G401 (cell line): ENCODE data around the gene CROCC. TPM values are rescaled to one million over a fixed set of nuclear protein-coding genes. Genes with fewer than 3 reads are reported as not detected.
"Not testable (repeated sequence)": the region's sequence is repeated elsewhere in the genome, so short reads cannot be mapped to it uniquely, and the experiment has no call there.

ENCODE experiments used
- DNase-seq: peaks from one replicate; pipeline ENCODE4 v3.0.0-alpha.2; 2015; ENCODE audit warnings: low spot score
- in situ Hi-C: cut with HindIII; loops from 2 replicates; pipeline ENCODE4 v1.10.0; 2016; ENCODE audit warnings: low sequenced_read_pairs, mixed read lengths
- total RNA-seq: library from RNA; depleted of rRNA; stranded (reverse); fragments of >200 nt; shearing (Covaris generic); gene quantifications from 2 replicates; pipeline ENCODE4 v1.2.3, GENCODE V29; 2014

The CROCC gene
- total RNA-seq, 1 experiment from 2014 or later = 29.7 TPM

- no peak for DNase-seq
- in situ Hi-C loops = no loop called here
These were observed 8.4 kb upstream of the CROCC start for GRCh38 chr1:16913181-16913832.

GRCh38 chr1:16913833-16914662 is 7.7 kb upstream of the CROCC start:
- DNase-seq = peak; percentile 98
- in situ Hi-C loops = no loop called here

DNA sequence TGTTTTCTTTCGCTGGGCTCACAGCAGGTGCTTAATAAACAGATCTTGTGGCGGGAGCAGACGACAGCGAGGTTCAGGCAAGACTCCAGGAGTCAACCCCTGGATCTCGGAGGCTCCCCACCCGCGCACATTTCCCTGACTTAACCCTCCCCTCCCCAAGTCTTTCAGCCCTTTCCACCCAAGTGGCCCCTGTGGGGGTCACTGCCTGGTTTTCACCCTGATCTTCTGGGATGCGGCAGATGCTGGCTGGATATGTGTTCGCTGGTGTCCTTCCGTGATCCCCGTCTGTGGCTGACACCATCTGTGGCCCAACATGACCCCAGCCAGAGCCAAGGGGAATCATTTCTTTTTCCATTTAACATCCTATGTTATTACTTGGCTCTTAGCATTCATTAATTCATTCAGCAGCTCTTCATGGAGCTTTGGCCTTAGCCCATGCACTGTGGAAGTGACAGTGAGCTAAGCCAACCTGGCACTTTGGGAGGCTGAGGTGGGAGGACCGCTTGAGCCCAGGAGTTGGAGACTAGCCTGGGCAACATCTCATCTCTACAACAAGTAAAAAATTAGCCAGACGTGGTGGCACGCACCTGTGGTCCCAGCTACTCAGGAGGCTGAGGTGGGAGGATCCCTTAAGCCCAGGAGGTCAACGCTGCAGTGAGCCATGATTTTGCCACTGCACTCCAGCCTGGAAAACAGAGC is 6.7 kb upstream of the CROCC start:
- peak; percentile 57 for DNase-seq

GRCh38 chr1:16915627-16915973 is 6.1 kb upstream of the CROCC start:
- in situ Hi-C loops = no loop called here
- peak; percentile 74 for DNase-seq

More for the DNA sequence above, 6.7 kb upstream of the CROCC start:
- in situ Hi-C loops = not testable (repeated sequence)

GRCh38 chr1:16916036-16916880 is 5.5 kb upstream of the CROCC start:
- DNase-seq = peak; percentile 49

GRCh38 chr1:16918371-16918770 is 3.4 kb upstream of the CROCC start:
- in situ Hi-C loops = no loop called here
- DNase-seq = no peak

More at GRCh38 chr1:16916036-16916880, 5.5 kb upstream of the CROCC start:
- in situ Hi-C loops = not testable (repeated sequence)

DNA sequence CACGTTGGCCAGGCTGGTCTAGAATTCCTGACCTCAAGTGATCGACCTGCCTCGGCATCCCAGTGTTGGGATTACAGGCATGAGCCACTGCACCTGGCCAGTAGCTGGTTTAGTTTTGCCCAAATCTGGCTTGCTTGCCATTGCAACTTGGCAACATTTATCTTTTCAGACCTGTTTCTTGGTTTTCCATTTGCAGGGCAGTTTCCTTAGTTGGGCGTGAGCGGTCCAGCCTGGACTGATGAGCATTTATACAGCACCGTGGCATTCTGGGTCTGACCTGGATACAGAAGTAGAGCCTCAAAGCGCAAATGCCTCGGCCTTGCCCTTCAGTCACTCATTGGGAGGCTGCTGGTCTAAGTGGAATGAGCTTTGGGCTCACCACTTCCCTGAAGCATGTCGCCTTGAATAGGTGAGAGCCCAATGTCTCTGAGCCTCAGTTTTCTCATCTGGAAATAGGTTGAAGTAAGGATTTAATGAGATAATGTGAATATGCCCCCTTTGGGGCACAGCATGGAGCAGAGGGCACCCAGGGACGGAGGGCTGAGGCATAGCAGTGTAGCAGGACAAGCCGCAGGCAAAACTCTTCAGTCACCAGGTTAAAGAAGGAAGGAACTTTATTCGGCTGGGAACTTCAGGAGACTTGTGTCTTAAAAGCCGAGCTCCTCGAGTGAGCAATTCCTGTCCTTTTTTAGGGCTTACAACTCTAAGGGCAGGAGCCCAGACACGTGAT is 2.6 kb upstream of the CROCC start:
- DNase-seq, in situ Hi-C loops: not testable (repeated sequence)

DNA sequence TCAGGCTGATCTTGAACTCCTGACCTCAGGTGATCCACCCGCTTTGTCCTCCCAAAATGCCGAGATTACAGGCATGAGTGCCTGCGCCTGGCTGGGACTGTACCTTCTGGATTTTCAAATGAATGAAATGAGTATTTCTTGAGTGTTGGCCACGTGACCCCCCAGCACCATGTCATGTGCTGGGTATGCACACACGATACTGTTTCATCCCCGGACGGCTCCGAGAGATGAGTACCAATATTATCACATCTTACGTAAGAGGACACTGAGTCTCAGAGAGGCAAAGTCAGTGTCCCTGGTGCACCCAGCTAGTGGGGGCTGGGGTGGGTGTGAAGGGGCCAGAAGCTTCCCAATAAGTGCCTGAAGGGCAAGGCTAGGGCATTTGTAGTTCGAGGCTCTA is 780 bp upstream of the CROCC start:
- in situ Hi-C loops = no loop called here
- DNase-seq = no peak

GRCh38 chr1:16922466-16922865 is 735 bp downstream of the CROCC start:
- DNase-seq = no peak
- in situ Hi-C loops = no loop called here

DNA sequence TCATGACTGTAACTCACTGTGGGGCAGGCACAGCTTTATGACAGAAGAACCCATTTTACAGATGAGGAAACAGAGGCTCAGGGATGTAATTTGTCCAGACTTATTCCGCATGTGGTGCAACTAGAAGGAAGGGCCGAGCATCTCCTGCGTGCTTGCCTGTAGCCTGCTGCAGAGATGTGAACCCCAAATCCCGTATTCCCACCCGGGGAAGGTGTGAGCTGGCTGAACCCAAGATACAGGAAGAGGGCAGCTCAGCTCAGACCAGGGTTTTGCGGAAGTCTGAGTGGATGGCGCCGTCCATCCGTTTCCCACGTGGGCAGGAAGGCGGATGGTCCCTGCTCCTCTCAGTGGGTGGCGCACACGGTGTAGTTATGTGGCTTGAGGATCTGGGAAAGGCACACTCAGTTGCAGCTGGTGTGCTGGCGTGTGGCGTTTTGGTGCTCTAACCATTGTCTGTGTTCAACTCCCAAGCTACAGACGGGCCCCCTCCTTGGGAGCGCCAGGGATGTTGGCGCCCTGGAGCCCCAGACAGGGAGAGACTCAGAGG is 1.2 kb downstream of the CROCC start:
- in situ Hi-C loops = no loop called here
- no peak for DNase-seq

- in situ Hi-C loops = no loop called here
- DNase-seq = no peak
These were observed 2.6 kb downstream of the CROCC start for GRCh38 chr1:16924216-16924918.

GRCh38 chr1:16924919-16925477 is 3.3 kb downstream of the CROCC start:
- no peak for DNase-seq
- in situ Hi-C loops = no loop called here

GRCh38 chr1:16925635-16926490 is 4.1 kb downstream of the CROCC start:
- in situ Hi-C loops = no loop called here
- DNase-seq = no peak

DNA sequence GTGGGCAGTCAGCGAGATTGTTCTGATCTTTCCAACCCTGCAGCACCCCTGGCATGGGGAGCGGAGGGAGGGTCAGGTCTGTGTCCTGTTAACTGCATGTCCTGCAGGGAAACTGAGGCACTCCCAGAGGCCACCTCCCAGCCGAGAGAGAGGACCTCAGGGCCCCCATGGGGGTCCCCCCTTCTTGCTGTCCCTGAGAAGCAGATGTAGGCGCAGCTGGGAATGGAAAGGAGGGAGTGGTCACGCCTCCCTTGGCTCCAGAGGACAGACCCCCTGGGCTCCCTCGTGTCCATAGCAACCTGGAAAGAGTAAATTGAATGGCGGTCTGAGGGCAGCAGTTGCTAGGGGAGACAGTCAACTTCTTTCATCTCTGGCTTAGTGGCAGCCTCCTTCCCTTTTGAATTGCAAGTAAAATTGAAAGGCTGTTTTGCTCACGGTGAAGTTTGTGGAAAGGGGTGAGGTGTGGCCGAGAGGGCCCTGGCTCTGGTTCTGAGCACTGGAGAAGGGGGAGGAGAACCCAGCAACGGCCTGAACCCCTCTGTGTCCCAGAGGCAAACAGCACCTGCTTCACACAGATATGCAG is 4.9 kb downstream of the CROCC start:
- no peak for DNase-seq
- in situ Hi-C loops = no loop called here

- in situ Hi-C loops = no loop called here
- no peak for DNase-seq
These were observed 5.5 kb downstream of the CROCC start for GRCh38 chr1:16927256-16927655.

DNA sequence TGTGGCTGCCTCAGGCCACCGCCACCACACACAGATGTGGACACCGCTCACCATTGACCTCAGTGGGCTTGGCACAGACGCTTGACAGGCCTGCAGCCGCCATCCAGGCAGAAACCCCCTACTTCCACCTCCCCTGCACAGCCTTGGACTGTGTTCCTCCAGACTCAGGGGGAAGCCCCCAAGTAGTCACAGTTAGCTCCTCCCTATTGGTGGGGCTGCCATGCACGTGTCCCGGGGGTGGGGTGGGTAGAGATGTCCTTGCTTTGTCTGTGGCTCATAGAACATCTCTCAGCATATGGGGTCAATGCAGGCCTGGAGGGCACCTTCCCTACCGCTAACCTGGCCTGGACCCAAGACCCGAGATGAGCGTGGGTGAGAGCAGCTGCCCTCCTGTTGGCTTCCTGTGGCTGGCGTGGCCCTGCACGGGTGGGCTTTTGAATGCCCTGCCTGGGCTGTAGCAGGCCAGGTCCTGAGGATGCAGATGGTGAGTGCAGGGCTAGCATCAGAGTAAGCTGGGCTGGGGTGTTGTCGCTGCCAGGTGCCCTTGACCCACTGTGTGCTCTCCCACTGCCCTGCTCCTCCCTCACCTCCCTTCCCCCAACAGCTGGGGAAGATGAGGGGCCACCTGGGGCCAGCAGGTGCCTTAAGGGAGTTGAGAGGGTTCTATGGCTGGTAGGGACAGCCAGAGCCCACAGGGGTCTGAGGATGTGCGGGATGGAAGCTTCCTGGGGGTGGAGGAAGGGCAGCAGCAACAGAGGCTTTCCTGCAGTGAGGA is 6.2 kb downstream of the CROCC start:
- in situ Hi-C loops = no loop called here
- no peak for DNase-seq
